GM18951 (cell line): ENCODE data around the gene NTRK2.

Source experiments
- POLR2A ChIP-seq: IDR thresholded peaks from 4 replicates; pipeline ENCODE4 v1.6.1; 2011; ENCODE audit warnings: mild to moderate bottlenecking; ENCODE audit not compliant: insufficient read length, insufficient read depth; ENCODE audit errors: extremely low read depth
- in situ Hi-C: fragments of 300-500 bp; cut with MboI; formaldehyde crosslinking; loops from one replicate; pipeline ENCODE4 v1.12.0; 2022; ENCODE audit warnings: low sequenced_read_pairs, mixed read lengths, inconsistent platforms; ENCODE audit not compliant: unreplicated experiment

Gene NTRK2

DNA sequence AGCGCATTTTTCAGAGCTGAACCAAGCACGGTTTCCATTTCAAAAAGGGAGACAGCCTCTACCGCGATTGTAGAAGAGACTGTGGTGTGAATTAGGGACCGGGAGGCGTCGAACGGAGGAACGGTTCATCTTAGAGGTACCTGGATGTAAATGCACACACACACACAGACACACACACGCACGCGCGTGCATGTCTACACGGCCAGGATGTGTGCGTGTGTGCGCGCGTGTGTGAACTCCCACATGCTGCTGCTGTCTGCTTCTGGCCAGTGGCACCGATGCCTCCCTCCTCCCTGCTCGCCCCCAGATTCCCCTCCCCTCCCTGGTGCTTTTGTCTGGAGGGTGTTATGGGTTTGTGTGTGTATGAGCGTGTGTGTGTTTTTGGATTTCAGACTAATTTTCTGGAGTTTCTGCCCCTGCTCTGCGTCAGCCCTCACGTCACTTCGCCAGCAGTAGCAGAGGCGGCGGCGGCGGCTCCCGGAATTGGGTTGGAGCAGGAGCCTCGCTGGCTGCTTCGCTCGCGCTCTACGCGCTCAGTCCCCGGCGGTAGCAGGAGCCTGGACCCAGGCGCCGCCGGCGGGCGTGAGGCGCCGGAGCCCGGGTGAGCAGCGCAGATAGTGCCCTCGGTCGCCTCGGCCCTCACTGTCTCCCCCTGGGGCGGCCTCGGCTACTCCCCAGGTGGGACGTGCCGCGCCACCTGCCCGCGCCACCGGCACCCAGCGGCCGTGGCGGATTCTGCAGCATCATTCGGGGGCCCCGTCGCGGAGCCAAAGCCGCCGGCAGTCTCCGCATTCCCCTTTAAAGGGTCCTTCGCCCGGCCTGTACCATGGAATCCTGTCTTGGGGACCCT lies at the start of gene NTRK2:
TSS of gene NTRK2 (plus strand) at position 442 of the 850 bp plus-strand sequence. CDS start 1,020 bp downstream, outside the sequence.
- TF ChIP-seq POLR2A, result no peak
- in situ Hi-C loops, result loop anchor here (25.0 kb wide), 1 partner anchor 468 kb away; no protein-coding TSS in a partner anchor

DNA sequence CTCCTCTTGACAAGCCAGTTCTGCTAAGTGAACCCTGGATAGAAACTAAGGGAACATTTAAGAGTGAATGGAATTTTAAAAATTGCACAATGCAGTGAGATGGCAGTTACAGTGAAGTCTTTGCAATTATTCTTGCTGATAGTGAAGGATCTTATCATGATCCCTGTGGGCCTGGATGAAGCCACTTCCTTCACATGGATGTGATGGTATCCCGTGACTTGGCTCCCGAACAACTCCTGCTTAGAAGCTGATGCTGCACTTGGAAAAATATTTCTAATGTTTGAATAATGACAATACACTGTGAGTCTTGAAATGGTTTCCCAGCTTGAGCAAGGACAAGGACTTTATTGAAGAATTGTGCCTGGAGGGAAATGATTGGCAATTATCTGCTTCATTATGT lies 49.2 kb upstream of the NTRK2 start:
- TF ChIP-seq POLR2A, result no peak
- in situ Hi-C loops, result no loop called here

DNA sequence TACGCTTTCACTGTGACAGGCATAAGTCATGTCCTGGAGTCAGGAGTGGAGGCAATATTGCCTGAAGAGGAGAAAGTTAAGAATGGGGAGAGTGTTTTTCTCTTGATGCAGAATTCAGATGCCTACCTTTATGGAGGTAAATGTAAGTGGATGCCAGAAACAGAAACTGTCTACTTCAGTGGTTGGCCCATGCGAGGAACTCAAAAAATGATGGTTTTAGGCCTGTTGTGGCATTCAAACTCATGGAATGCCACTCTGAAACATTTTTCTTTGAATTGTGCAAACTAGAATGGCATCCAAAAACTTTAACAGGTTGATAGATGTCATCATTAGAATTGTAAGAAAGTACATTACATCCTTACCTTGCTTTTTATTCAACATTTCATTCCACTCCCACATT lies 47.7 kb upstream of the NTRK2 start:
- in situ Hi-C loops, result no loop called here
- TF ChIP-seq POLR2A, result no peak

DNA sequence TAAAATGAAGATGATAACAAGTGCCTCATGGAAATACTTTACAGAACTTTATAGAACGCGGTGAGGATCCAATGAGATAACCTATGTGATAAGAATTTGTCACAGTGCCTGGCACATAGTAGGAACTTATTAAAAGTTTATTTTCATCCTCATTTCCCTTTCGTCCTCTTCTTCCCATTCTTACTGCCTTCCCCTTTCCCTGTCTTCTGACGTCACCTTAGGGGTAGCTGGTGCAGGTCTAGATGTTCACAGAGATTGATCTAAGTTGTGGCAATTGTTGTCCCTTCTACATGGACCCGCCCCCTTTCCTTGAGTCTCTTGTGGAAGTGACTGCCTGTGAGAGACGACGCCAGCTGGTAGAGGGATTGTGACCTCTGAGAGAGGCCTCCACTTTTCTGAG lies 46.5 kb upstream of the NTRK2 start:
- no peak for TF ChIP-seq POLR2A
- in situ Hi-C loops, result no loop called here

DNA sequence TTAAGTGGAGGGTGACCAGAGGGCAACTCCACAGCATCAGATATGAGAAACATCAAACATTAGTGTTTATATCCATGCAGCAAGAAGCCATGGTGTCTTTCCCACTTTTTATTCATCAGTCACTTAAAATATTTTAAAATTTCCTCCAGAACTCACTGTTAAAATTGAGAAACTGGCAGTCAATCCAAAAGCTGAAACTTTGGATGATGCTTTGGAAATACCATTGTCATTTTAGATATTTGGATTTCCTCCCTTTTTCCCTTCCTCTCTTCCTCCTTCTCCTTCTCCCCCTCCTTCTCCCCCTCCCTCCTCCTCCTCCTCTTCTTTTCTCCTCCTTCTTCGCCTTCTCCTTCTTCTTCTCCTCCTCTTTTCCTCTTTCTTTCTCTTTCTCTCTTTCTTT lies 33.1 kb upstream of the NTRK2 start:
- no peak for TF ChIP-seq POLR2A
- in situ Hi-C loops, result no loop called here

DNA sequence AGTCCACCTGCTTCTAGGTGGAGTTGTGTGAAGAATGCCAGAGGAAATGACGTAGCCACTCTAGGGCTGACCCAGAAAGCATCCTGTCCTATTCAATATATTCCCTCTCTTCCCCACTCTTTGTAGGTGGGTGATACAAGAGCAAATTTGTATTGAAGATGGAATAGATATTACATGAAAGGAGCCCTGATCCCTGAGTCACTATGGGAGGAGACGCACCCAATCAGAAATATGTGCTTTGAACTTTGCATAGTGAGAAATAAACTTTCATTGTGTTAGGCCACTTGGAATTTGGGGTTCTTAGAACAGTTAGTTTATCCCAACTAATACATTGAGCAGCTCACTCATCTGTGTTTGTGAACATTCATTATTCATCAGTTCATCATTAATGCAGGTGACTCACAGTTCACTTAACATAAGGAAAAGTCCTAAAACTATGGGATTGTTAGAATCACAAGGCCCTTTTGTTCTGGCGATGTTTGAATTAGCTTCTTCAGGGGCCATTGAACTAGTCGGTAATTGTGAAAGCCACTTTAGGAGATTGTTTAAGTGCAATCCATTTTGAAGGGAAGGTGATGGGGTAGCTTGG lies 26.9 kb upstream of the NTRK2 start:
- TF ChIP-seq POLR2A, result no peak
- in situ Hi-C loops, result no loop called here

DNA sequence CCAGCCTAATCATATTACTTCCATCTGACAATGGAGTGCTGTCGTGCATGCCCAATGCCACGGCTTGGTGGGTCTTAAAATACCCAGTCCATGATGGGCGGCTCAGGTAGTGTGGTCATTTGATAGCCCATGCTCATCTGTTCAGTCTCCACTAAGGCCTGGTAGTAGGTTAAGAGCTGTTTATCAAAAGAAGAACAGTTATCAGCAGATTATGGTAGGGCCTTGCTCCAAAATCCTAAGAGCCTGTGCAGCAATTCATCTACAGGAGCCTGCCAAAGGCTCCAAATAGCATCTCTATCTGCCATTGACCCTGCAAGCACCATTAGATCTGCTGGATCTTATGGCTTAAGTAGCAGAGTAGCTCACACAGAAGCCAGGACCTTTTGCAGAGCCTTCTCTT lies 21.8 kb upstream of the NTRK2 start:
- in situ Hi-C loops, result no loop called here
- no peak for TF ChIP-seq POLR2A

DNA sequence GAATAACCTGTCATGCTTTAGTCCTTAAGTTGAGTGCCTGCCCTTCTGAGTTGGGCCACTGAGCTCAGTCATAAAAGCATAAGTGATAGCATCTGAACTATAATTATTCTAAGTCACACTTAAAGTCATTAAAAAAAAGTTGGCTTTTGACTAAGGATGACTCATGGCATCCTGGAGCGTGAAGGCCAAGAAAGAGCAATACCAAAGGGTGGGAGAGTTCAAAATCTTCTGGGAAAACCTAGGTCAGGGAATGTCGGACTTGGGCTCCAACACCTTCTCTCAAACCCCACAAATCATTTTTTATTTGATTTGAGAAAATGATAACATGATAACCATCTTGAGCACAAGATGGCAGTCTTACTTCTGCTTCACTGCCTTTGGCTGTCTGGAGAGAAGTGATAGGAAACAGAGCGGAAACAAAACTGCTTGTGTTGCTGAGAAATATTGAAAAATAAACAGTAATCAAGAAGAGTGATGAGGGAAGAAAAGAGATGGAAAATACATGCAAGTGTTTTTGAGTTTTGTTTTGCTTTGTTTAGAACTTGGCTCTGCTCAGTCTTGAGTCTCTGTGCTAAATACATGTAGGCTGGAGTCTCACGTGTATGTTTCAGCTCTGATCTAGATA lies 16.9 kb upstream of the NTRK2 start:
- TF ChIP-seq POLR2A, result no peak
- in situ Hi-C loops, result loop anchor here (25.0 kb wide), 1 partner anchor 485 kb away; no protein-coding TSS in a partner anchor

DNA sequence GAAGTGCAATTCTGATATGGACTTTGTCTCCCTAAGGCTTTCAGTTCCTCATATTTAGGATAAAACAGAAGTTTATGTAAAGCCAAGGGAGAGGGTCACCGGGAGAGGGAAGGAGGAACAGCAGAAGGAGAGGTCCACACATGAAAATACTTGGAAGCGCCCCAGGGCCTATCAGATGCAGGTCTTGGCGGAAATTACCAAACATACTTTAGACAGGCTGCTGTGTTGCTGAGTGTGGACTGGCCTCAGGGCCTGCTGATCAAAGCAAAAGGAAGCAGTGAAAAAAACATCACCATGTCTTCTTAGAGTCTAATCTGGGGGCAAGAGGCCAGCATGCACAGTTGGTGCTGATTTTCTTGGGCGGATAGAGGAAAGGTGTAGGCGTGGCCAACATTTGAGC lies 14.1 kb upstream of the NTRK2 start:
- no peak for TF ChIP-seq POLR2A
- in situ Hi-C loops, result loop anchor here (25.0 kb wide), 1 partner anchor 482 kb away; no protein-coding TSS in a partner anchor

DNA sequence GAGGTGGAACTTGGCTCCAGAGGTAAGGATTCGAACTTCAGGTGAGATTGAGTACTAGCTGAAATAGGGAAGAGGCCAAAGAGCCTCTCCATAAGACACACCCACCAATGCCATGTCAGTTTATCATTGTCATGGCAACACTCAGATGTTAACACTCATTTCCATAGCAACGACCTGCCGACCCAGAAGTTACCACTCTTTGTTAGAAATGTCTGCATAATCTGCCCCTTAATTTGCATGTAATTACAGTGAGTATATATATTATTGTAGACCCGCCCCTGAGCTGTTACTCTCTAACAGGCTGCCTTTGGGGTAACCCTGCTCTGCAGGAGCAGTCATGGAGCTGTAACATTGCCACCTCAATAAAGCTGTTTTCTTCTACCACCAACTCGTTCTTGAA lies 10.2 kb upstream of the NTRK2 start:
- no peak for TF ChIP-seq POLR2A
- in situ Hi-C loops, result loop anchor here (25.0 kb wide), 1 partner anchor 478 kb away; no protein-coding TSS in a partner anchor

DNA sequence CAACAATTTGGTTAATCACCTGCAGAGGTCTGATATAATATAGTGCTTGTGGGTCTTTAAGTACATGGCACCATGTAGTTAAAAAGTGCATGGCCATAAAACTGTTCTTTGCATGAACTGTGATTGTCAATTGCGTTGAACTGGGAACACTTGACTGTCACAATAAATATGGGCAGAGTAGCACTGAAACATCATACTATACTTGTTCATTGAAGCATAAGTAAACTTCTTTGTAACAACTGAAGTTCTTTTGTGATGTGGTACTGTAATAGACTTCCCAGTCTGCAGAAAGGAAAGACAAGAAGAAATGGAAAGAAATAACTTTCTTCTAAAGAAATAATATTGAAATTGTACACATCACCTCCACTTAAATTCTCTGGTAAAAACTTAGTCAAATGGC lies 9.8 kb upstream of the NTRK2 start:
- TF ChIP-seq POLR2A, result no peak
- in situ Hi-C loops, result loop anchor here (25.0 kb wide), 1 partner anchor 478 kb away; no protein-coding TSS in a partner anchor

DNA sequence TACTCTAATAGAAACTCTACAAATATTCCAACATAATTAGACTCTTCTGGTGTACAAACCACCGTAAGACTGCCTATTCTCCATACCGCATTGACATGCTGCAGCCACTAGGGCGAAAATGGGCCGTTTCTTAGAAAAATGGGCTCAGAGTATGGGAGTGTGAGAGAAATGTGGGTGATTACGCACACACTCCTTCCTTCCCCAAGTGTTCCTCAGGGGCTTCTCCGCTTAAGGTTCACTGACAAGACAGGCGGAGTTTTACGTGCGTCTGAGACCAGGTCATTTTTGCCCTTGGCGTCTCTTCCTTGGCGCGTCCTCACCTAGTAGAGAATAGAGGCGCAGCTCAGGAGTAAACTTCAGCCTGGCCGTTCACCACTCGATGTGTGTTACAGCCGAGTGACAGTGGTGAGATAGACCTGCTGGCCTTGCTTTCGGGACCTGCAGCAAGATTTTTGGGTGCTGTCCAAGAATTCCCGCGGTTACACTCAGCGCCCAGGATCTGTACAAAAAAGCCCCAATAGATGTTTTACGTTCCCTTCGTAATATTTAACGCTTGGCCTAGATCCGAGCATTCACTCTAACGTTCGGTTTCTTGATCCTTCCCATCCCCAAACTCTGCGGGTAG lies 1.8 kb upstream of the NTRK2 start:
- in situ Hi-C loops, result loop anchor here (25.0 kb wide), 1 partner anchor 470 kb away; no protein-coding TSS in a partner anchor
- TF ChIP-seq POLR2A, result no peak
